ENCODE measurements around the gene FGF19.

DNA sequence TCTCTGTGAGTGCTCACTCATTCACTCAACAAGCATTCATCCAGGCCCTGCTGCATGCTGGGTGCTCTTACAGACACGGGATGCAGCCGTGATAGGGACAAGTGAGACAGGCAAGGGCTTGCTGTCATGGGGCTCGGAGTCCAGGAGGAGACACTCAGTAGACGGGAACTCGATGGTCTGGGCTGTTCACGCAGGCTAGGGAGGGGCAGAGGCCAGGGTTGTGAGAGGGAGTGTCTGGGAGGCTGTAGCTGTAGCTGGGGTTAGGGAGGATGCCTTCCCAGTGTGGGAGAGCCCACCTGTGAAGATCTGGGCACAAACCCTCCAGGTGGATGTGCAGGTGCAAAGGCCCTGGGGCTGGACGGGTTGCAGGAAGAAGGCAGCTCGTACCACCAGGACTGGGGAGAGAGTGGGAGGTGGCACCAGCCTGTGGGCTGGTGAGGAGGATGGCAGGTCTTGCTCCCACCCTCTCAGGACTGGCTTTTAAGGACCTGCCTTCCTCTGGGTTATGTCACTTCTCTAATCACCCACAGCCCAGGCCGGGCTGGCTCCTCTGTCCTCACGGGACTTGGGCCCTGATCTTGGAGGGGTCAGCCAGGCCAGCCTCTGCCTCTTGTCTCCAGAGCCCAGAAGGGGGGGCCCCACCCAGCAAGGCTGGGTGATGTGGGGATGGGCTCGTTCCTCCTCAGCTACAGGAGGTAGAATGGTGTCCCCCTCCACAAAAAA, 47.2 kb upstream of the FGF19 start:
- TF ChIP-seq TAF1 (IDR thresholded peaks at IDR 0.05; ENCODE audit: low read depth) (no peak), EP300 (IDR thresholded peaks at IDR 0.05; ENCODE audit: borderline replicate concordance) (no peak), TCF12 (IDR thresholded peaks at IDR 0.05; ENCODE audit: low read depth) (no peak), RAD21 (IDR thresholded peaks at IDR 0.05; ENCODE audit: low read depth) (no peak), MAX (IDR thresholded peaks at IDR 0.05) (no peak), CEBPB (IDR thresholded peaks at IDR 0.05) (no peak), NFIC (IDR thresholded peaks at IDR 0.05) (no peak)

Data from Ishikawa (cell line).